CD14-positive monocyte (primary cell): ENCODE measurements around the gene PRDM12. TPM values are rescaled to one million over a fixed set of nuclear protein-coding genes. Genes with fewer than 3 reads are reported as not detected.

Source experiments
- DNase-seq, 3 donors: peaks; one replicate each; pipeline ENCODE4 v3.0.0-alpha.2; 2011 to 2022
- H2AFZ ChIP-seq: 2 replicates; pipeline ENCODE4 v1.6.0; 2012; ENCODE audit warnings: mild to moderate bottlenecking, low read depth, low read length, inconsistent platforms; ENCODE audit not compliant: insufficient read depth, poor library complexity, severe bottlenecking
- H3K27ac ChIP-seq, 2 donors: 1 replicate in 1 of 2; 2 replicates in 1 of 2; pipeline ENCODE4 v1.5.1; 2012 to 2013; ENCODE audit warnings: low read length in 2 of 2, control low read depth in 1 of 2, inconsistent platforms in 1 of 2, low read depth in 1 of 2, mild to moderate bottlenecking in 1 of 2
- H3K27me3 ChIP-seq, 2 donors: one replicate each; pipeline versions ENCODE4 v1.6.0 to v1.6.1; 2011 to 2013; ENCODE audit warnings: low read length in 2 of 2; ENCODE audit not compliant: control insufficient read depth in 2 of 2, insufficient read depth in 2 of 2
- H3K36me3 ChIP-seq, 2 donors: replicated peaks in 1 of 2; 1 replicate in 1 of 2; 2 replicates in 1 of 2; pipeline versions ENCODE4 v1.5.1 to v1.6.1; 2012 to 2013; ENCODE audit warnings: low read length in 2 of 2, control low read depth in 1 of 2, inconsistent platforms in 1 of 2, mild to moderate bottlenecking in 1 of 2; ENCODE audit not compliant: insufficient read depth in 2 of 2, control insufficient read depth in 1 of 2
- H3K4me1 ChIP-seq, 2 donors: 1 replicate in 1 of 2; 2 replicates in 1 of 2; pipeline versions ENCODE4 v1.5.1 to v1.6.1; 2012 to 2013; ENCODE audit warnings: low read length in 2 of 2, control low read depth in 1 of 2, inconsistent platforms in 1 of 2, mild to moderate bottlenecking in 1 of 2, moderate library complexity in 1 of 2; ENCODE audit not compliant: insufficient read depth in 2 of 2, control insufficient read depth in 1 of 2
- H3K4me2 ChIP-seq: replicated peaks from 2 replicates; pipeline ENCODE3; 2012; ENCODE audit warnings: low read length, moderate library complexity, mild to moderate bottlenecking; ENCODE audit not compliant: poor library complexity, severe bottlenecking; ENCODE audit errors: extremely low read depth
- H3K4me3 ChIP-seq, 3 experiments: fragments of 200-600 bp in 1 of 3; sonication (generic) in 1 of 3; replicated peaks in 1 of 3; 1 replicate in 2 of 3; 2 replicates in 1 of 3; pipeline ENCODE4 v1.5.1; 2011 to 2013; ENCODE audit warnings: low read length in 3 of 3, mild to moderate bottlenecking in 3 of 3, control low read depth in 2 of 3, low read depth in 2 of 3, inconsistent platforms in 1 of 3, moderate library complexity in 1 of 3
- H3K79me2 ChIP-seq: 2 replicates; pipeline ENCODE4 v1.6.0; 2012; ENCODE audit warnings: mild to moderate bottlenecking, control low read depth, inconsistent platforms, low read length, moderate library complexity; ENCODE audit not compliant: insufficient read depth
- H3K9ac ChIP-seq: 2 replicates; pipeline ENCODE4 v1.6.0; 2017; ENCODE audit warnings: low read length, mild to moderate bottlenecking; ENCODE audit not compliant: insufficient read depth, poor library complexity, severe bottlenecking
- H3K9me3 ChIP-seq, 2 donors: replicated peaks in 1 of 2; 1 replicate in 1 of 2; 2 replicates in 1 of 2; pipeline versions ENCODE4 v1.5.1 to v1.6.1; 2012 to 2013; ENCODE audit warnings: low read length in 2 of 2, control low read depth in 1 of 2; ENCODE audit not compliant: control insufficient read depth in 1 of 2, insufficient read depth in 1 of 2
- H4K20me1 ChIP-seq: 2 replicates; pipeline ENCODE4 v1.6.0; 2012; ENCODE audit warnings: mild to moderate bottlenecking, low read length, control low read depth, moderate library complexity; ENCODE audit not compliant: insufficient read depth
- H3K27ac Mint-ChIP-seq, 7 donors: one replicate each; pipeline ENCODE4 v1.8.0; 2020; ENCODE audit warnings: mild to moderate bottlenecking in 7 of 7, mixed read lengths in 7 of 7, moderate library complexity in 6 of 7, inconsistent platforms in 2 of 7
- H3K27me3 Mint-ChIP-seq, 3 donors: one replicate each; pipeline ENCODE4 v1.8.0; 2021 to 2022; ENCODE audit warnings: low read depth in 3 of 3, mild to moderate bottlenecking in 3 of 3, mixed read lengths in 3 of 3, moderate library complexity in 3 of 3, inconsistent platforms in 1 of 3
- H3K36me3 Mint-ChIP-seq, 2 donors: one replicate each; pipeline ENCODE4 v1.8.0; 2020; ENCODE audit warnings: mixed read lengths in 2 of 2, inconsistent platforms in 1 of 2, mild to moderate bottlenecking in 1 of 2
- H3K4me1 Mint-ChIP-seq: one replicate; pipeline ENCODE4 v1.8.0; 2020; ENCODE audit warnings: mild to moderate bottlenecking, mixed read lengths
- H3K4me3 Mint-ChIP-seq, 2 donors: one replicate each; pipeline ENCODE4 v1.8.0; 2020; ENCODE audit warnings: mild to moderate bottlenecking in 2 of 2, mixed read lengths in 2 of 2, moderate library complexity in 1 of 2
- H3K9me3 Mint-ChIP-seq, 7 donors: one replicate each; pipeline ENCODE4 v1.8.0; 2020 to 2022; ENCODE audit warnings: mixed read lengths in 7 of 7, mild to moderate bottlenecking in 6 of 7, moderate library complexity in 6 of 7, inconsistent platforms in 2 of 7
- CTCF ChIP-seq: fragments of 200-600 bp; IDR thresholded peaks from one replicate; pipeline ENCODE4 v1.8.0; 2022; ENCODE audit warnings: antibody characterized with exemption, mild to moderate bottlenecking
- WGBS: methylation state at CpG from one replicate; pipeline ENCODE4 v1.1.5; 2013; ENCODE audit warnings: missing lambda C conversion rate; ENCODE audit not compliant: insufficient coverage; 5-methylcytosine and 5-hydroxymethylcytosine counted together
- intact Hi-C, 2 donors: fragments of 100-400 bp; cut with micrococcal nuclease; formaldehyde crosslinking; loops; one replicate each; pipeline versions ENCODE4 v1.15.0 to v1.15.1; 2023
- polyA plus RNA-seq, 3 donors: library from polyadenylated mRNA; depleted of rRNA in 1 of 3; unstranded in 2 of 3; stranded (reverse) in 1 of 3; fragments of 300-500 nt in 2 of 3; fragments of >200 nt in 1 of 3; fragmentation: Illumina TruSeq in 2 of 3; gene quantifications; 1 replicate in 2 of 3; 2 replicates in 1 of 3; pipeline ENCODE4 v1.2.3, GENCODE V29; 2012 to 2021

Gene PRDM12
- polyA plus RNA-seq, 3 donors = 0.08 TPM; not detected in 2

DNA sequence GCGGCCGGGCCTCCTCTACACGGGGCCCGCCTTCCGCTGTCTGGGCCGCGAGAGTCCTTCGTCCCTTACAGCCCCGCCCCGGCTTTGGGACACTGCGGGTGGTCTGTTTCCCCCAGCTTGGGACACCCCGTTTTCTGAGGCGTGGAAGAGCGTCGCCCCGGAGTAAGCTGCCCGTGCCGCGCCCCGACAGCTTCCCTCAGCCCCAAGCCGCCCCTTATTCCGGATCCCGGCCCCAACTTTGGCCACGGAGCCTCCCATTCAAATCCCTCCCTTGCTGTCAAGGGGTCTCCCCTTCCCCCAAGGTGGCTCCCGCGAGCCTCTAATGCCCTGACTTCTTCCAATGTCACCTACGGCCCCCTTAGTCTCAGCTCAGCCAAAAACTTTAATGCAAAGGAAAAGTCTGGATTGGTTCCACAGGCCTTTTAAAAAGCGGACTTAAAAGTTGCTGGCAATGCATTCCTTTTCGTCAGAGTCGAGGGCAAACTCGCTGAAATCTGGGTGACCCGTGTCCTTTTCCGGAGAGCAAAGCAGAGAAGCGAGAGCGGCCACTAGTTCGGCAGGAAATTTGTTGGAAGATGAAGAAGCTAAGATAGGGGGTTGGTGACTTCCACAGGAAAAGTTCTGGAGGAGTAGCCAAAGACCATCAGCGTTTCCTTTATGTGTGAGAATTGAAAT lies 49.0 kb downstream of the PRDM12 start:
- H3K79me2 ChIP-seq = peaks cover 51% of the 10 kb centered on the region
- WGBS = 0% methylated on average over 36 of the region's 37 CpGs
- no peaks in the 10 kb centered on the region for H3K36me3 ChIP-seq
- peaks cover 36% of the 10 kb centered on the region for H3K4me1 Mint-ChIP-seq
- H3K9me3 ChIP-seq = no peaks in the 10 kb centered on the region
- H4K20me1 ChIP-seq = peaks cover 11% of the 10 kb centered on the region
- H3K27me3 ChIP-seq = no peaks in the 10 kb centered on the region
- DNase-seq = no peak
- peak overlapping the region; percentile 91 to 96 for H3K27ac ChIP-seq
- peaks cover 0 to 2% (median 0%) of the 10 kb centered on the region in 7 donors for H3K9me3 Mint-ChIP-seq
- peak overlapping the region; percentile 89 to 95 (median 92) for H3K4me3 ChIP-seq
- intact Hi-C loops = loop anchor here (2.0 to 5.0 kb wide), 2 partner anchors 17 to 414 kb away; partner anchors contain the start of gene NUP214 (in 1 of the 2)
- peak overlapping the region; percentile 93 for H3K4me3 Mint-ChIP-seq
- H3K27ac Mint-ChIP-seq = peak overlapping the region; percentile 80 to 95 (median 94)
- peaks cover 37 to 39% of the 10 kb centered on the region in 2 donors for H3K4me1 ChIP-seq
- peak overlapping the region; percentile 99 for H2AFZ ChIP-seq
- peak overlapping the region; percentile 95 for H3K4me2 ChIP-seq
- H3K36me3 Mint-ChIP-seq = no peaks in the 10 kb centered on the region
- TF ChIP-seq CTCF = no peak
- H3K27me3 Mint-ChIP-seq = peaks cover 2 to 7% (median 2%) of the 10 kb centered on the region in 3 donors
- peak overlapping the region; percentile 97 for H3K9ac ChIP-seq

- Mint-ChIP-seq H3K27ac (peak overlapping the region in 1 of 7 donors; percentile 20), H3K4me3 (peak overlapping the region; percentile 25 to 93), H3K9me3 (peaks cover 0 to 2% (median 0%) of the 10 kb centered on the region in 7 donors), H3K27me3 (peaks cover 2 to 7% (median 2%) of the 10 kb centered on the region in 3 donors), H3K36me3 (peaks cover 1 to 4% of the 10 kb centered on the region in 2 donors), H3K4me1 (peaks cover 36% of the 10 kb centered on the region)
- Histone ChIP-seq H3K79me2 (peaks cover 55% of the 10 kb centered on the region), H3K4me3 (peak overlapping the region in 1 of 3 experiments; percentile 89), H3K27ac (no peak overlapping the region), H3K9me3 (no peaks in the 10 kb centered on the region), H2AFZ (no peak overlapping the region), H4K20me1 (peaks cover 17% of the 10 kb centered on the region), H3K4me1 (peaks cover 37 to 39% of the 10 kb centered on the region in 2 donors), H3K27me3 (no peaks in the 10 kb centered on the region), H3K36me3 (no peaks in the 10 kb centered on the region), H3K4me2 (peak overlapping the region; percentile 95), H3K9ac (no peak overlapping the region)
- DNase-seq = no peak
- 65% methylated on average over 2 of the region's 7 CpGs for WGBS
- intact Hi-C loops = loop anchor here in 1 of 2 donors (5.0 kb wide), 1 partner anchor 413 kb away; the partner anchor contains the start of gene NUP214
- no peak for TF ChIP-seq CTCF
These were observed 50.3 kb downstream of the PRDM12 start for GRCh38 chr9:130714586-130715110.
